Panc1 (cell line): ENCODE measurements around the gene TMEM163. TPM values are rescaled to one million over a fixed set of nuclear protein-coding genes. Genes with fewer than 3 reads are reported as not detected.
A peak's percentile ranks its signal among the peaks of the same experiment; 100 is the strongest.
"Not testable (repeated sequence)": the region's sequence is repeated elsewhere in the genome, so short reads cannot be mapped to it uniquely, and the experiment has no call there.

Experiments used
- ATAC-seq: fragments of 200-7000 bp; cut with Tn5 transposase; 2 replicates; pipeline ENCODE4 v1.9.1; 2020; ENCODE audit warnings: mild to moderate bottlenecking, moderate library complexity
- BruUV-seq: library from RNA; stranded (reverse); fragments of 400-500 nt; replicated peaks from 2 replicates; lab custom pipeline; 2021; lab: Mats Ljungman, UMichigan
- CTCF ChIA-PET: fragments of 300-600 bp; sonication (Branson Sonifier 250); formaldehyde crosslinking; loops from one replicate; lab custom pipeline; 2022; ENCODE audit warnings: antibody characterized with exemption; lab: Charles Lee
- POLR2A ChIA-PET: fragments of 300-600 bp; sonication (Branson Sonifier 250); formaldehyde crosslinking; loops from one replicate; lab custom pipeline; 2022; ENCODE audit warnings: antibody characterized with exemption; lab: Charles Lee
- DNase-seq: peaks from one replicate; pipeline ENCODE4 v3.0.0-alpha.2; 2010; ENCODE audit warnings: low read depth, low spot score
- H3K27ac ChIP-seq: 2 replicates; pipeline ENCODE4 v1.5.1; 2011; ENCODE audit warnings: mild to moderate bottlenecking, low read length, inconsistent platforms
- H3K27me3 ChIP-seq: fragments of 200-500 bp; sonication (Bioruptor generic); 2 replicates; pipeline ENCODE4 v1.6.0; 2014; ENCODE audit warnings: low read length, inconsistent platforms; ENCODE audit not compliant: control insufficient read depth, insufficient read depth
- H3K36me3 ChIP-seq: fragments of 200-500 bp; sonication (Bioruptor generic); 2 replicates; pipeline ENCODE4 v1.5.1; 2014; ENCODE audit warnings: inconsistent platforms, mild to moderate bottlenecking, low read length, moderate library complexity; ENCODE audit not compliant: control insufficient read depth, insufficient read depth
- H3K4me1 ChIP-seq: 2 replicates; pipeline ENCODE4 v1.5.1; 2011; ENCODE audit warnings: inconsistent platforms, mild to moderate bottlenecking, low read length, moderate library complexity; ENCODE audit not compliant: control insufficient read depth, insufficient read depth
- H3K4me3 ChIP-seq, 2 experiments: 2 replicates each; pipeline ENCODE4 v1.5.1; 2011 to 2012; ENCODE audit warnings: low read depth in 2 of 2, low read length in 2 of 2, mild to moderate bottlenecking in 2 of 2, inconsistent platforms in 1 of 2, moderate library complexity in 1 of 2
- H3K9me3 ChIP-seq: fragments of 200-500 bp; sonication (Bioruptor generic); 2 replicates; pipeline ENCODE4 v1.5.1; 2014; ENCODE audit warnings: low read depth, mild to moderate bottlenecking, inconsistent platforms, low read length, moderate library complexity; ENCODE audit not compliant: control insufficient read depth, insufficient read depth
- CTCF ChIP-seq: fragments of 450-650 bp; IDR thresholded peaks from 2 replicates; pipeline ENCODE4 v1.5.1; 2017; ENCODE audit warnings: mild to moderate bottlenecking
- POLR2AphosphoS5 ChIP-seq: IDR thresholded peaks from 2 replicates; pipeline ENCODE4 v1.6.1; 2012; ENCODE audit warnings: mild to moderate bottlenecking, low read depth, low read length, moderate library complexity
- REST ChIP-seq, 2 experiments: IDR thresholded peaks; 2 replicates each; pipeline ENCODE4 v1.6.1; 2011 to 2012; ENCODE audit warnings: low read depth in 2 of 2, control low read depth in 1 of 2, low read length in 1 of 2, mild to moderate bottlenecking in 1 of 2, moderate library complexity in 1 of 2; ENCODE audit not compliant: insufficient read depth in 1 of 2
- SIN3A ChIP-seq: IDR thresholded peaks from 2 replicates; pipeline ENCODE4 v1.6.1; 2012; ENCODE audit warnings: low read depth, mild to moderate bottlenecking, low read length, moderate library complexity, borderline replicate concordance; ENCODE audit not compliant: insufficient read depth
- TCF7L2 ChIP-seq: IDR thresholded peaks from 2 replicates; pipeline ENCODE4 v1.6.1; 2011; ENCODE audit warnings: mild to moderate bottlenecking, low read depth, low read length, inconsistent platforms
- in situ Hi-C: cut with HindIII; loops from 2 replicates; pipeline ENCODE4 v1.10.0; 2016; ENCODE audit warnings: low sequenced_read_pairs, low pct_unique_long_range_greater_than_20kb
- intact Hi-C: fragments of 100-400 bp; cut with micrococcal nuclease; formaldehyde crosslinking; loops from one replicate; pipeline ENCODE4 v1.10.0; 2022; ENCODE audit not compliant: unreplicated experiment
- total RNA-seq: library from RNA; stranded (reverse); gene quantifications from one replicate; pipeline ENCODE4 v1.2.1, GENCODE V29; 2021; ENCODE audit not compliant: unreplicated experiment

TMEM163 gene
- total RNA-seq, 1 experiment from 2014 or later = not detected

- ChIA-PET POLR2A (interaction anchor here (0.6 kb wide), 1 partner anchor 21 kb away, joined by 3 read pairs; no protein-coding TSS in a partner anchor), CTCF (no interaction called here)
- Histone ChIP-seq H3K27ac (no peak overlapping the region), H3K4me3 (no peak overlapping the region), H3K4me1 (no peaks in the 10 kb centered on the region), H3K9me3 (no peaks in the 10 kb centered on the region), H3K27me3 (no peaks in the 10 kb centered on the region), H3K36me3 (no peaks in the 10 kb centered on the region)
- in situ Hi-C loops (no loop called here), intact Hi-C loops (no loop called here)
- no TSS peak for BruUV-seq
- no peak for DNase-seq
- ATAC-seq = no peak
- TF ChIP-seq REST (IDR thresholded peaks at IDR 0.05; ENCODE audit: insufficient read depth in 1 of 2, low read depth in 2 of 2, low read length in 1 of 2) (no peak), POLR2AphosphoS5 (no peak), CTCF (peak; percentile 79)
Measured at GRCh38 chr2:134657650-134658250, 61.0 kb downstream of the TMEM163 start.

GRCh38 chr2:134656391-134656790 is 62.4 kb downstream of the TMEM163 start:
- H3K4me3 ChIP-seq, BruUV-seq, CTCF ChIA-PET, H3K4me1 ChIP-seq, in situ Hi-C loops, H3K27ac ChIP-seq, H3K27me3 ChIP-seq, POLR2A ChIA-PET, H3K9me3 ChIP-seq, DNase-seq, ATAC-seq, intact Hi-C loops, H3K36me3 ChIP-seq: not testable (repeated sequence)

GRCh38 chr2:134648586-134648985 is 70.2 kb downstream of the TMEM163 start:
- H3K27me3 ChIP-seq = no peaks in the 10 kb centered on the region
- intact Hi-C loops = no loop called here
- H3K36me3 ChIP-seq = no peaks in the 10 kb centered on the region
- no TSS peak for BruUV-seq
- ChIA-PET POLR2A (no interaction called here), CTCF (no interaction called here)
- H3K27ac ChIP-seq = no peak overlapping the region
- ATAC-seq = no peak
- no peak for TF ChIP-seq POLR2AphosphoS5
- TF ChIP-seq CTCF = no peak
- TF ChIP-seq REST (IDR thresholded peaks at IDR 0.05; ENCODE audit: insufficient read depth in 1 of 2, low read depth in 2 of 2, low read length in 1 of 2) = no peak
- TF ChIP-seq TCF7L2 = no peak
- TF ChIP-seq SIN3A = no peak
- H3K4me3 ChIP-seq = no peak overlapping the region
- H3K9me3 ChIP-seq = no peaks in the 10 kb centered on the region
- in situ Hi-C loops = no loop called here
- no peak for DNase-seq
- no peaks in the 10 kb centered on the region for H3K4me1 ChIP-seq
